ENCODE results near the gene ELFN2. TPM values are rescaled to one million over a fixed set of nuclear protein-coding genes. Genes with fewer than 3 reads are reported as not detected.
A peak's percentile ranks its signal among the peaks of the same experiment; 100 is the strongest.
"Not testable (repeated sequence)": the region's sequence is repeated elsewhere in the genome, so short reads cannot be mapped to it uniquely, and the experiment has no call there.

The ELFN2 gene
- total RNA-seq, 1 donor from 2014 or later = 0.26 TPM

DNA sequence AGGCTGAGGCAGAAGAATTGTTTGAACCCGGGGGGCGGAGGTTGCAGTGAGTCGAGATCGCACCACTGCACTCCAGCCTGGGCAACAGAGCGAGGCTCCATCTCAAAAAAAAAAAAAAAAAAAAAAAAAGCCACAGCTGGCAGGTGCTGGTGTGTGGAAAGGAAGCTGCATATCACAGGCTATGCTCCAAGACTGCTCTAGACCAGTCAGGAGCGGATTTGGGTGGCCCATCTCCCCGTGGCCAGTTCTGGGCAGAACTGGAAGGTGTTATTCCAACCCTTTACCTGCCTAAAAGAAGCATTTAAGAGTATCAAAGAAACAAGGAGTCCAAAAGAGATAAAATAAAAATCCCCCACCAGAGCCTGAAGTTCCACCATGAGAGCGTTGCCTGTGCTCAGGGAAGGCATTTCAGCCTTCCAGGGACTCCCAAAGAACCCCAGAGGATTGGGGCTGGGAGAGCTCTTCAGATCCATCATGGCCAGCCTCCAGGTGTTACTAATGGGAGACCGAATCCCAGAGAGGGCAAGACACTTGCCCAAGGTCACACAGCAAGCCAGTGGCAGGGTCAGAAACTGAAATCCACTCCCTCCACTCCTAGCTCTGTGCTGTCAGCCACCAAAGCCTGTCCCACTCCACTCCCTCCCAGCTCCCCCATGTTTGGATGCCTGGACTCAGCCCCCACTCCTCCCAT is 44.6 kb upstream of the ELFN2 start:
- DNase-seq (ENCODE audit: low read depth) = no peak
- no peak for FAIRE-seq
- TF ChIP-seq, protein P1, sequence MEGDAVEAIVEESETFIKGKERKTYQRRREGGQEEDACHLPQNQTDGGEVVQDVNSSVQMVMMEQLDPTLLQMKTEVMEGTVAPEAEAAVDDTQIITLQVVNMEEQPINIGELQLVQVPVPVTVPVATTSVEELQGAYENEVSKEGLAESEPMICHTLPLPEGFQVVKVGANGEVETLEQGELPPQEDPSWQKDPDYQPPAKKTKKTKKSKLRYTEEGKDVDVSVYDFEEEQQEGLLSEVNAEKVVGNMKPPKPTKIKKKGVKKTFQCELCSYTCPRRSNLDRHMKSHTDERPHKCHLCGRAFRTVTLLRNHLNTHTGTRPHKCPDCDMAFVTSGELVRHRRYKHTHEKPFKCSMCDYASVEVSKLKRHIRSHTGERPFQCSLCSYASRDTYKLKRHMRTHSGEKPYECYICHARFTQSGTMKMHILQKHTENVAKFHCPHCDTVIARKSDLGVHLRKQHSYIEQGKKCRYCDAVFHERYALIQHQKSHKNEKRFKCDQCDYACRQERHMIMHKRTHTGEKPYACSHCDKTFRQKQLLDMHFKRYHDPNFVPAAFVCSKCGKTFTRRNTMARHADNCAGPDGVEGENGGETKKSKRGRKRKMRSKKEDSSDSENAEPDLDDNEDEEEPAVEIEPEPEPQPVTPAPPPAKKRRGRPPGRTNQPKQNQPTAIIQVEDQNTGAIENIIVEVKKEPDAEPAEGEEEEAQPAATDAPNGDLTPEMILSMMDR (IDR thresholded peaks at IDR 0.05; ENCODE audit: insufficient read depth, low read length, severe bottlenecking) = no peak
- H3K36me3 ChIP-seq (ENCODE audit: control insufficient read depth, insufficient read depth, low read length) = peaks cover 1% of the 10 kb centered on the region
- H3K4me3 ChIP-seq (ENCODE audit: low read depth, low read length) = no peak overlapping the region
- H3K27me3 ChIP-seq (ENCODE audit: control insufficient read depth, insufficient read depth, low read length) = no peaks in the 10 kb centered on the region

DNA sequence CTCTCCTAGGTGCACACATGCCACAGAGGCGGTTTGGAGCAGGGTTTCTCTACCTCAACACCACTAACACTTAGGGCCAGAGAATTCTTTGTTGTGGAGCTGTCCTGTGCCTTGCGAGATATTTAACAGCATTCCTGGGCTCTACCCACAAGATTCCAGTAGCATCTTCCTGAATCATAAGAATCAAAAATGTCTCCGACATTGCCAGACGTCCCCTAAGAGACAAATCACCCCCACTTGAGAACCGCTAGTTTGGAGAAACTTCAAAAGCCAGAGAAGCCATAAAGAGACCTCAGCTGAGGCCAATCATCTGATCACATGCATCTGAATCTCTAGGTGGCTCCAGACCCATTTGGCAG is 42.8 kb upstream of the ELFN2 start:
- H3K27me3 ChIP-seq (ENCODE audit: control insufficient read depth, insufficient read depth, low read length) = no peaks in the 10 kb centered on the region
- peak; percentile 50 for FAIRE-seq
- H3K36me3 ChIP-seq (ENCODE audit: control insufficient read depth, insufficient read depth, low read length) = peaks cover 1% of the 10 kb centered on the region
- H3K4me3 ChIP-seq (ENCODE audit: low read depth, low read length) = no peak overlapping the region
- DNase-seq (ENCODE audit: low read depth) = no peak
- TF ChIP-seq, protein P1 (IDR thresholded peaks at IDR 0.05; ENCODE audit: insufficient read depth, low read length, severe bottlenecking) = no peak

DNA sequence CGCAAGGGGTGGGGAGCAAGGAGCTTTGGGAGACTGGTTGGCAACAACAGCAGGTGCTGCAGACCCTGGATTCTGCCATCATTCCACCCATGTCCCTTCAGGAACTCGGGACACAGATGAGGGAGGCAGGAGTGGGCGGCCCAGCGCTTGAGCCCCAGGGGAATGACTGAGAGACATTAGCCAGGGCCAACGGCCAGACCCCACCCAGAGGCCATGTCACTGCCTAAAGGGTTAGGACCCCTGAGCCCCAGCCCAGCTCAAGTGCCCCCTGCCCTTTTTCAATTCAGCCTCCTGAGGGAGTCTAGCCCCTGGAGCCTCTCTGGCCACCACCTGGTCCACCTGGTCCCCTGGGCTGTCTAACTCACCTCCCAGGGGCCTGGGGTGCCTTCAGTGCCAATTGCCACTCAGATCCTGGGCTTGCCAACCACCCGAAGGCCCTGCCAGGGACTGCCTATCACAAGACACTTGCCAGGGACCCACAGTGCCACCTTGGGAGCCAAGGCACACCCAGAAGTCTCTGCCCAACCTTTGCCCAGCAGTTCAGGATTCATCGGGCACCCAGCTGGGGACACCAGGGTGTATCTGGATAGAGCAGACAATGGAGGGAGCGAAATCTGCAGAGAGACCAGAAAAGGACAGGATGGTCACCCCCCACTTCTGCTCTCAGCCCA is 42.3 kb upstream of the ELFN2 start:
- Histone ChIP-seq H3K4me3 (ENCODE audit: low read depth, low read length) (no peak overlapping the region), H3K36me3 (ENCODE audit: control insufficient read depth, insufficient read depth, low read length) (peaks cover under 1% of the 10 kb centered on the region), H3K27me3 (ENCODE audit: control insufficient read depth, insufficient read depth, low read length) (no peaks in the 10 kb centered on the region)
- TF ChIP-seq, protein P1 (IDR thresholded peaks at IDR 0.05; ENCODE audit: insufficient read depth, low read length, severe bottlenecking) = no peak
- DNase-seq (ENCODE audit: low read depth) = no peak
- FAIRE-seq = no peak

DNA sequence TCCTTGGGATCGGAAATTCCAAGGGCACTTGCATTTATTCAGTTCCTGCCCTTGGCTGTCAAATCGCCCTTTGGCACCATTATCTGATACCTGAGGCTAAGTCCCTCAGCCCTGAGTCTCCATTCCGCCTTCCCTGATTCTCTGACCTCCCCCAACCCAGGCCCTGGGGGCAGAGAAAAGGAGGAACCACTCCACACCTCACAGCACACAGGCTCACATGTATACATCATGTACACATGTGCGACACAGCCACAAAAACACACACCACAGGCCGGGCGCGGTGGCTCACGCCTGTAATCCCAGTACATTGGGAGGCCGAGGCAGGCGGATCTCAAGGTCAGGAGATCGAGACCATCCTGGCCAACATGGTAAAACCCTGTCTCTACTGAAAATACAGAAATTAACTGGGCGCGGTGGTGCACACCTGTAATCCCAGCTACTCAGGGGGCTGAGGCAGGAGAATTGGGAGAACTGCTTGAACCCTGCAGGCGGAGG is 41.0 kb upstream of the ELFN2 start:
- H3K27me3 ChIP-seq (ENCODE audit: control insufficient read depth, insufficient read depth, low read length); FAIRE-seq; H3K4me3 ChIP-seq (ENCODE audit: low read depth, low read length); DNase-seq (ENCODE audit: low read depth); H3K36me3 ChIP-seq (ENCODE audit: control insufficient read depth, insufficient read depth, low read length): not testable (repeated sequence)

DNA sequence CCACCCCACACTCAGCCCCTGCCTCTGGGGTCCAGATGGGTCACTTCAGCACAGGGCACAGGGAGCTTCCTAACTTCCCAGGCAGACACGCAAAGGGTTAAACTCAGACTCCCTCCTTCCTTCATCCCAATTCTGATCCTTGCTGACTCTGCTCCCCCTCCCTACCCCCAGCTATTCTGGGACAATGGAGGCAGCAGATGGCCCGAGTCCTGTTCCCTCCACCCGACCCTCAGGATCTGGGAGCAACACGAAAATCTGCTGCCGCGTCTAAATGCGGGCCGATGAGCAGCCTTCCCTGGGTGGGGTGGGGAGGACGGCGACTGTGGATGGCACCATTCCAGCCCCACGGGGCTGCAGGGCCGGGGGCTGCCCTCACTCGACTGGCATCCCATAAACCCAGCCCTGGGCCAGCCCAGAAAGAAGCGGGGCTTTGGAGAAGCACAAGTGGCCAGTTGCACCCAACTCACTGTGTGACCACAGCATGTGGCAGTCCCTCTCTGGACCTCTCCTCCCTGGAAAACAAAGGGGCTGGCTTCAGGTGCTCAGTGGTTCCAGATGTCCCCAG is 40.2 kb upstream of the ELFN2 start:
- no peaks in the 10 kb centered on the region for H3K27me3 ChIP-seq (ENCODE audit: control insufficient read depth, insufficient read depth, low read length)
- H3K36me3 ChIP-seq (ENCODE audit: control insufficient read depth, insufficient read depth, low read length) = no peaks in the 10 kb centered on the region
- TF ChIP-seq, protein P1 (IDR thresholded peaks at IDR 0.05; ENCODE audit: insufficient read depth, low read length, severe bottlenecking) = no peak
- FAIRE-seq = no peak
- no peak overlapping the region for H3K4me3 ChIP-seq (ENCODE audit: low read depth, low read length)
- no peak for DNase-seq (ENCODE audit: low read depth)

DNA sequence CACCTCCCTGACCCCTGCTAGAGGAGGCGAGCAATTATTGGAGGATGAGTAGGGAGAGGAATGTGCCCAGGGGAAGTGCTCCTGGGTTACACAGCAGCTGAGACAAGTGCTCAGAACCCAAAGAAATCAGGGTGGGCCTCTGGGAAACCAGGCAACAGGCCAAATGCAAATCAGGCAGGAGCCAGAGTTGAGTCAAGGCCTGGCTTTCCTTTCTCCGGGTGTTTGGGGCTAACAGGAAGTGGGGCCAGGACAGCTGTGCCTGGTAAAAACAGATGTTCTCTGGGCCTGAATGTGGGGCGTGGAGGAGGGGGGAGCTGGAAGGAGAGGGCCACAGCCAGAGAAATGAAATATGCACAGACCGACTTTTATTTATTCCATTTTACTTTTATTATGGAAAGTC is 36.9 kb upstream of the ELFN2 start:
- H3K4me3 ChIP-seq (ENCODE audit: low read depth, low read length) = no peak overlapping the region
- TF ChIP-seq, protein P1 (IDR thresholded peaks at IDR 0.05; ENCODE audit: insufficient read depth, low read length, severe bottlenecking) = no peak
- FAIRE-seq = no peak
- DNase-seq (ENCODE audit: low read depth) = no peak
- no peaks in the 10 kb centered on the region for H3K27me3 ChIP-seq (ENCODE audit: control insufficient read depth, insufficient read depth, low read length)
- H3K36me3 ChIP-seq (ENCODE audit: control insufficient read depth, insufficient read depth, low read length) = no peaks in the 10 kb centered on the region

Data from bronchial epithelial cell (primary cell).